Right lobe of liver (tissue), 6 donors: ENCODE results near the gene CDC16. TPM values are rescaled to one million over a fixed set of nuclear protein-coding genes. Genes with fewer than 3 reads are reported as not detected.

Source experiments
- ATAC-seq, 4 donors: fragments of 200-7000 bp; cut with Tn5 transposase; one replicate each; pipeline ENCODE4 v1.9.1; 2020; ENCODE audit warnings: mild to moderate bottlenecking in 4 of 4, moderate library complexity in 4 of 4
- DNase-seq, 3 donors: peaks; one replicate each; pipeline ENCODE4 v3.0.0-alpha.2; 2020
- H3K27ac ChIP-seq, 3 donors: fragments of 200-600 bp; one replicate each; pipeline ENCODE4 v1.8.0; 2022
- H3K27me3 ChIP-seq, 2 donors: fragments of 200-600 bp; one replicate each; pipeline ENCODE4 v1.8.0; 2022
- H3K36me3 ChIP-seq, 4 donors: fragments of 200-600 bp; sonication (generic) in 1 of 4; one replicate each; pipeline versions ENCODE4 v1.5.1 to v1.8.0; 2017 to 2022; ENCODE audit warnings: control low read depth in 1 of 4
- H3K4me1 ChIP-seq, 4 donors: fragments of 200-600 bp; sonication (generic) in 1 of 4; one replicate each; pipeline versions ENCODE4 v1.5.1 to v1.8.0; 2017 to 2022; ENCODE audit warnings: control low read depth in 1 of 4
- H3K4me3 ChIP-seq, 3 donors: fragments of 200-600 bp; one replicate each; pipeline ENCODE4 v1.8.0; 2022
- H3K9me3 ChIP-seq, 4 donors: fragments of 200-600 bp; sonication (generic) in 1 of 4; one replicate each; pipeline versions ENCODE4 v1.5.1 to v1.8.0; 2017 to 2022; ENCODE audit warnings: control low read depth in 1 of 4
- POLR2A ChIP-seq: fragments of 450-650 bp; IDR thresholded peaks from one replicate; pipeline ENCODE4 v1.6.1; 2017; ENCODE audit warnings: antibody characterized with exemption, mild to moderate bottlenecking
- WGBS: methylation state at CpG from one replicate; pipeline ENCODE4 v1.1.6; 2018; ENCODE audit warnings: low coverage, low lambda C conversion rate; ENCODE audit not compliant: insufficient coverage; ENCODE audit errors: missing lambda C conversion rate; 5-methylcytosine and 5-hydroxymethylcytosine counted together
- intact Hi-C, 2 donors: fragments of 100-400 bp; cut with DNase I; formaldehyde crosslinking; loops; one replicate each; pipeline versions ENCODE4 v1.11.2 to v1.14.1; 2022
- total RNA-seq, 6 experiments: library from RNA; depleted of rRNA in 2 of 6; stranded (reverse); fragments of >200 nt in 2 of 6; fragmentation: NEBNext Ultra II Directional in 3 of 6; extraction: Animal tissue kit (Norgen Biotek cat#: 25700) in 3 of 6; gene quantifications; one replicate each; pipeline versions ENCODE4 v1.1.0 to v1.2.4, GENCODE V29; 2016 to 2023
- TF ChIP-seq, protein P1 (sequence below), 4 donors: fragments of 200-600 bp in 3 of 4; fragments of 450-650 bp in 1 of 4; IDR thresholded peaks; one replicate each; pipeline versions ENCODE4 v1.5.1 to v1.8.0; 2016 to 2022; ENCODE audit warnings: antibody characterized with exemption in 4 of 4, mild to moderate bottlenecking in 2 of 4
- donor health status: DM: no; HTN: yes; CAD: no.
- donor health status: DM: no; HTN: no; CAD: no.
- donor health status: DM: no; HTN: no; CAD: no.
- donor health status: DM: no; HTN: yes; CAD: no.
- donor health status: DM: no; HTN: yes; CAD: no.

Gene CDC16
- total RNA-seq, 6 experiments from 2014 or later, result 28.4 to 47.6 (median 35.8) TPM

DNA sequence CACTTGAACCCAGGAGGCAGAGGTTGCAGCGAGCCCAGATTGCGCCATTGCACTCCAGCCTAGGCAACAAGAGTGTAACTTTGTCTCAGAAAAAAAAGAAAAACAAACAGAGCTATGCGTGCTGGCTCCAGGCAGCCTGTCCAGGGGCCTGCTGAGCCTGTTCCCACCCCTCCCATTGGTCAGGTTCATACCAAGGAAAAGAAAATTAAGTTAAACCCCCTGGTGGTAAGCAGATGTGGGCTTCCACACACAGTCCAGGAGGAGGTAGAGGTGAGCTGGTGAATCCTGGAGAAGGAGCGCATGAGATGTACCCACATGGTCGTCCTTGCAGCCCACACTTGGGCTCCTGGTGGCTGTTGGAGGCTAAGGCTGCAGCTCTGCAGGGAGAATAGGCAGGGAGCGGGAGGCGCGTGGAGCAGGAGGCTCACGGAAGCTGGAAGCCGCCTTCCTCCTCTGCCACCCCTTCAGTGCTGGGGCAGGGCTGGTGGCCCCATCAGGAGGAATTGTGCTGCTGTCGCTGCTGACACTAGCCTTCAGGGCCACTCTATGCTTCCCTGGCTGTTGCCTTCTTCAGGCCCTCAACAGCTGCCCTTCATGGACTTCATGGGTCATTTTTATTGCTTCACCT is 69.1 kb downstream of the CDC16 start:
- H3K9me3 ChIP-seq, result no peaks in the 10 kb centered on the region
- no peak for DNase-seq
- WGBS, result 80% methylated on average over 3 of the region's 11 CpGs
- no peak overlapping the region for H3K27ac ChIP-seq
- ATAC-seq, result peak in 1 of 4 donors; percentile 41
- TF ChIP-seq POLR2A, result no peak
- H3K27me3 ChIP-seq, result no peaks in the 10 kb centered on the region
- peaks cover 0 to 5% (median 0%) of the 10 kb centered on the region in 4 donors for H3K4me1 ChIP-seq
- no peak overlapping the region for H3K4me3 ChIP-seq
- intact Hi-C loops, result no loop called here
- peaks cover 0 to 44% (median 9%) of the 10 kb centered on the region in 4 donors for H3K36me3 ChIP-seq

DNA sequence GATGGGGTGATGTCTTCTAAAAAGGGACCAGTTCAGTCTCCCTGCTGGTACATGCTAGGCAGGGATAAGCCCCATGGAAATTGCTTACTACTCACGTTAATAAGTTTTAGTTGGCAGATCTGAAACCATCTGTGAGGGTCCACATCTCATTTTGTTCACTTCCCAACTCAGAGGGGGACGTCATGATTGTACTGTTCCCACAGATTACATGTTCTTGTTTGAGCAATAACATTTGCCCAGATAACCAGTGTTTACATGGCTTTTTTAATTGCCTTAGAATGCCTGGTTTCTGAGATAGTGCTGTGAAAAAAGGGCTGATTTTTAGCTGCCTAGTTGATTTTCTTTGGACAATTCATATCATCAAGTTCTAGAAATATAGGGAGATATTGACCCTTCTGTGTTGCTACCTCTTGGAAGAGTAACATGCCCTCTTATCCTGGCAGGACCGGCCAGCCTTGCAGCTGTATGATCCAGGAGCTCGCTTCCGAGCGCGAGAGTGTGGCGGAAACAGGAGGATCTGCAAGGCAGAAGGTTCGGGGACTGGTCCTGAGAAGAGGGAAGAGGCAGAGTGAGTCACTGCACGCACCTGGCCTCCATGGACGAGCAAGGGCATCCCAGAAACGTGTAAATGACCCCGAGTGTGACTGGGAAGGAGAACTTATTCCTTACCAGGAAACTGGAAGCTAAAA is 69.8 kb downstream of the CDC16 start:
- Histone ChIP-seq H3K4me3 (no peak overlapping the region), H3K27ac (no peak overlapping the region), H3K36me3 (peaks cover 0 to 39% (median 9%) of the 10 kb centered on the region in 4 donors), H3K9me3 (no peaks in the 10 kb centered on the region), H3K27me3 (no peaks in the 10 kb centered on the region), H3K4me1 (peaks cover 0 to 5% (median 0%) of the 10 kb centered on the region in 4 donors)
- no peak for ATAC-seq
- TF ChIP-seq POLR2A, result no peak
- 73% methylated on average over 5 of the region's 13 CpGs for WGBS
- intact Hi-C loops, result no loop called here
- no peak for DNase-seq

DNA sequence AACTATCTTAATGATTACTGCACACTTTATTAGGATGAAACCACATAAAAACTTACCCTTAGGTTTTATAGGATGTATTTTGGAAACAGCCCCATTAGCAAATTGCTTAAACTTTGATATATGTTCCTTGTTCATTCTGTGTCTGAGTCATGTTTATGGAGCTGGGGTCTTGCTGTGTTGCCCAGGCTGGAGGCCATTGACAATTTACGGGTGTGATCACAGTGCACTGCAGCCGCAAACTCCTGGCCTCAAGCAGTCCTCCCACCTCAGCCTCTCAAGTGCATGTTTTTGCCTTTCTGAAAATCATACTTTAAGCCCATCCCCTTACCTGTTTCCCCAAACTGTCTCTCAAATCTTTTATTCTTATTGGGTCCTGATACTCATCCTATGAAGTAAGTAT is 74.4 kb downstream of the CDC16 start:
- no peaks in the 10 kb centered on the region for H3K9me3 ChIP-seq
- DNase-seq (no peak), ATAC-seq (no peak)
- no peak overlapping the region for H3K4me3 ChIP-seq
- no peaks in the 10 kb centered on the region for H3K27me3 ChIP-seq
- WGBS, result 100% methylated on average over 2 of the region's 2 CpGs
- no peaks in the 10 kb centered on the region for H3K4me1 ChIP-seq
- no peak overlapping the region for H3K27ac ChIP-seq
- H3K36me3 ChIP-seq, result peaks cover 0 to 19% (median 3%) of the 10 kb centered on the region in 4 donors
- no peak for TF ChIP-seq POLR2A
- TF ChIP-seq, protein P1, sequence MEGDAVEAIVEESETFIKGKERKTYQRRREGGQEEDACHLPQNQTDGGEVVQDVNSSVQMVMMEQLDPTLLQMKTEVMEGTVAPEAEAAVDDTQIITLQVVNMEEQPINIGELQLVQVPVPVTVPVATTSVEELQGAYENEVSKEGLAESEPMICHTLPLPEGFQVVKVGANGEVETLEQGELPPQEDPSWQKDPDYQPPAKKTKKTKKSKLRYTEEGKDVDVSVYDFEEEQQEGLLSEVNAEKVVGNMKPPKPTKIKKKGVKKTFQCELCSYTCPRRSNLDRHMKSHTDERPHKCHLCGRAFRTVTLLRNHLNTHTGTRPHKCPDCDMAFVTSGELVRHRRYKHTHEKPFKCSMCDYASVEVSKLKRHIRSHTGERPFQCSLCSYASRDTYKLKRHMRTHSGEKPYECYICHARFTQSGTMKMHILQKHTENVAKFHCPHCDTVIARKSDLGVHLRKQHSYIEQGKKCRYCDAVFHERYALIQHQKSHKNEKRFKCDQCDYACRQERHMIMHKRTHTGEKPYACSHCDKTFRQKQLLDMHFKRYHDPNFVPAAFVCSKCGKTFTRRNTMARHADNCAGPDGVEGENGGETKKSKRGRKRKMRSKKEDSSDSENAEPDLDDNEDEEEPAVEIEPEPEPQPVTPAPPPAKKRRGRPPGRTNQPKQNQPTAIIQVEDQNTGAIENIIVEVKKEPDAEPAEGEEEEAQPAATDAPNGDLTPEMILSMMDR (IDR thresholded peaks at IDR 0.05), result no peak
- intact Hi-C loops, result no loop called here

DNA sequence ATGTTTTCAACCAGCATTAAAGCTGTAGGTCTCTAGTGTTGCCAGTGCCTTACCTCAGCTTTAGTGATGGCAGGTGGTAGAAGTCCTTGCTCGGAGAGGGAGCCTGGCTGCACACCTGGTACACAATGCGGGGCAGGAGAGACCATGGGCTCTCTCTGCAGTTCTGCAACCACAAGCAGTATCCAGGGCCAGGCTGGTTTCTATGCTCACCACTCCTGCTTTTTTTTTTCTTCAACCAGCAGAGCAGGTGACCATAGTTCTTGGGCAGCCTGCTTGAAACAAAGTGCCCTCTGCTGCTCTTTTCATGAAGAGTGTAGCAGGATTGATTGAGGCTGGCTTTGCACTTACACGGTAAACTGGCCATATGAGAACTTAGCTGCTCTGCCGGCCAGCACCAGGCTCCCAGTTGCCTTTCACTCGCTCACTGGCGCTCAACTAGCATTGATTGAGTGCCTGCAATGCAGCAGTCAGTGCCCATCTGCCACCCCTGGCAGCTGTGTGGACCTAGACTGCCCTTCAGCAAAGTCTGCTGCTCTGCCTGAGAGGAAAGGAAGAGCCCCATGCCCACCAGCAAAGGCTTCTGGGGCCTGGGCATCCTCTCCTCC is 75.2 kb downstream of the CDC16 start:
- Histone ChIP-seq H3K9me3 (no peaks in the 10 kb centered on the region), H3K36me3 (peaks cover 0 to 11% (median 3%) of the 10 kb centered on the region in 4 donors), H3K27ac (no peak overlapping the region), H3K4me3 (no peak overlapping the region), H3K4me1 (no peaks in the 10 kb centered on the region), H3K27me3 (no peaks in the 10 kb centered on the region)
- TF ChIP-seq, protein P1 (IDR thresholded peaks at IDR 0.05), result no peak
- no peak for TF ChIP-seq POLR2A
- intact Hi-C loops, result no loop called here
- 100% methylated on average over 1 of the region's 6 CpGs for WGBS
- ATAC-seq (no peak), DNase-seq (no peak)

GRCh38 chr13:114310956-114311355 is 76.3 kb downstream of the CDC16 start:
- ATAC-seq (no peak), DNase-seq (no peak)
- Histone ChIP-seq H3K4me3 (no peak overlapping the region), H3K4me1 (peaks cover 0 to 9% (median 0%) of the 10 kb centered on the region in 4 donors), H3K9me3 (no peaks in the 10 kb centered on the region), H3K27me3 (no peaks in the 10 kb centered on the region), H3K27ac (no peak overlapping the region), H3K36me3 (peaks cover 0 to 7% (median 3%) of the 10 kb centered on the region in 4 donors)
- WGBS, result 80% methylated on average over 5 of the region's 5 CpGs
- intact Hi-C loops, result no loop called here
- no peak for TF ChIP-seq POLR2A
- TF ChIP-seq, protein P1 (IDR thresholded peaks at IDR 0.05), result no peak
